Activated CD4-positive, alpha-beta T cell treated with anti-CD3 and anti-CD28 coated beads, Interleukin-2, amount 50 U/mL, for 24 hours (primary cell): ENCODE results near the gene DNAJA3.
A peak's percentile ranks its signal among the peaks of the same experiment; 100 is the strongest.

Experiments used
- DNase-seq, 2 donors: peaks; one replicate each; pipeline ENCODE4 v3.0.0-alpha.2; 2020; ENCODE audit warnings: low read depth in 1 of 2, low spot score in 1 of 2

The DNAJA3 gene

GRCh38 chr16:4404967-4405696 lies 20.5 kb upstream of the DNAJA3 start:
- no peak for DNase-seq

DNA sequence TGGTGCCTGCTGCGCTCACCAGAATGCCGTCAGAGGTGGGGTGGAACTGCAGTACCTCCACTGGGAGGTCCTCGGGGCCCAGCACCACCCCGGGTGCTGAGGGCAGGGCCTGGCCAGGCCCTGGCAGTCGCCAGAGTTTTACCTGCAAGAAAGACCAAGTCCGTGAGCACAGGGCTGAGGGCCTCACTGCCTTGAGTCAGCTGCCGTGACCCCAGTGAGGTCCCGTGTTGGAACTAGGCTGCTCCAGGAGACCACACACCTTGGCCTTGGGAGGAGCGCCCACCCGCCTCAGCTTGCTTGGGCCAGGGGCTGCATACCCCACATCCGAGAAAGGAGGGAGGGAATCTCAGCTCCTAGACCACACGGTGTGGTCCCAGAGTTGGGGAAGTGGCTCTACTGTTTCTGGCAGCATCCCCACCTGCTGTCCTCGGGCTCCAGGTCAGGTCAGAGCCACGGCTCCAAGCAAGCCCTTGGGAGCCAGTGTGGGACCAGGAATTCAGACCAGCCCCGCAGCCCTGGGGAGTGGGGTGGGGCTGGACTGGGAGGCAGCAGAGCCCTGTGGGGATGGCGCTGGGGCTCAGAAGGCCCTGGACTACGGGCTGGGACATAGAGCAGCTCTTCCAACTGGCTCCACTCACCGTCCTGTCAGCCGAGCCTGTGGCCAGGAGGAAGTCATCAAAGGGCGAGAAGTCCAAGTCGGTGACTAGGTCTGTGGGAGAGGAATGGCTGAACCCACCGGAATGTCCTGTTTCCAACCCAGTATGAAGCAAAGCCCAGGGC lies 17.9 kb upstream of the DNAJA3 start:
- DNase-seq = no peak

- no peak for DNase-seq
These were observed 17.4 kb upstream of the DNAJA3 start for GRCh38 chr16:4408323-4408690.

- no peak for DNase-seq
These were observed 16.4 kb upstream of the DNAJA3 start for GRCh38 chr16:4409081-4409932.

GRCh38 chr16:4410335-4411075 lies 15.2 kb upstream of the DNAJA3 start:
- no peak for DNase-seq

GRCh38 chr16:4411684-4412083 lies 14.0 kb upstream of the DNAJA3 start:
- no peak for DNase-seq

DNA sequence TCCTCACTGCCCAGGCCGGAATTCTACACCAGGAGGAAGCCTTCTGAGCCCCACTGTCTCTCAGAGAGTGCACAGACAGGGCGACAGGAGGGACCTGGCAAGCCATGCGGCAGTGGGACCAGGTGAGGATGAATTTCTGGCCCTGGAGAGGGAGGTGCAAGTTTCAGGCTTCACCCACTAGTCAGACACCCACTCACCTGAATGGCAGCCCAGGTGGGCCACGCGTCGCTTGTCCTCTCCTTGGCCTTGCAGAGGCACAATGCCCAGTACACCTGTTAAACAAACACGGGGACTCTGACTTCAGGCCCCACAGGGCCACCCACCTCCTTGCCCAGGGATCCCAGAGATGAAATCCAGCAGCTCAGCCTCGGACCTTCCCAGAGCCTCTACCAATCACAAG lies 13.5 kb upstream of the DNAJA3 start:
- DNase-seq = no peak

- DNase-seq = no peak
These were observed 12.8 kb upstream of the DNAJA3 start for GRCh38 chr16:4412854-4413253.

GRCh38 chr16:4414187-4414917 lies 11.3 kb upstream of the DNAJA3 start:
- peak; percentile 56 to 80 for DNase-seq

DNA sequence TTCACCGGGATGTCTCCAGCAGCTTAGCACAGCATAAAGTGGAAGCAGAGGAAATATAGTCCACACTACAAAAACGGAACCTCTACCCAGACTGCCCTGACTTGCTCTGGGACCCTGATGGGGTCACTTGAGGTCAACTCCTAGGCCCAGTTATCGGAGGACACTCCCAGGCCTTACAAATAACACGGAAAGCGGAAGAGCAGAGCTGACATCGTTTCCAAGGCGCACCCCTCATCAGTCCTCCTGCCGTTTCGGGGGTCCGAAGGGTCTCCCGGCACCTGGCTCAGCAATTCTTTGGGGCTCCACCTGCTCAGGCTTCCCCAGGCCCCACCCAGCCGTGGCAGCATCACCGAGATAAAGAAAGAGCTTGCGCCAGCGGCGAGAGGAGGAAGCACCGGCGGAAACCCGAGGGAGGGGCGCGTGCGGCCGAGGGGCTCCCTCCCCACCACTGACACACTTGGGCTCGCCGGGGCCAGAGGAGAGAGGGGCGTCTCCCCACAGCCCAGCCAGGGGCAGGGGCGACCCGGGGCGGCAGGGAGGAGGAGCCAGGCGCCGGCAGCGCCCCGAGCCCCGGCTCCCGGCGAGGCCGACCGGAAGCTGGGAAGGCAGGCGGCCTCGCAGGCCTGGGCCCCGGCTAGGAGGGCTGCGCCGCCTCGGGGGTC lies 10.0 kb upstream of the DNAJA3 start:
- no peak for DNase-seq

GRCh38 chr16:4416200-4417032 lies 9.3 kb upstream of the DNAJA3 start, which contains the start of gene CORO7:
CORO7 (minus strand) TSS chr16:4416596; CDS start chr16:4416518, 78 bp downstream.
- DNase-seq = peak; percentile 95

GRCh38 chr16:4419402-4419959 lies 6.2 kb upstream of the DNAJA3 start:
- DNase-seq = no peak

DNA sequence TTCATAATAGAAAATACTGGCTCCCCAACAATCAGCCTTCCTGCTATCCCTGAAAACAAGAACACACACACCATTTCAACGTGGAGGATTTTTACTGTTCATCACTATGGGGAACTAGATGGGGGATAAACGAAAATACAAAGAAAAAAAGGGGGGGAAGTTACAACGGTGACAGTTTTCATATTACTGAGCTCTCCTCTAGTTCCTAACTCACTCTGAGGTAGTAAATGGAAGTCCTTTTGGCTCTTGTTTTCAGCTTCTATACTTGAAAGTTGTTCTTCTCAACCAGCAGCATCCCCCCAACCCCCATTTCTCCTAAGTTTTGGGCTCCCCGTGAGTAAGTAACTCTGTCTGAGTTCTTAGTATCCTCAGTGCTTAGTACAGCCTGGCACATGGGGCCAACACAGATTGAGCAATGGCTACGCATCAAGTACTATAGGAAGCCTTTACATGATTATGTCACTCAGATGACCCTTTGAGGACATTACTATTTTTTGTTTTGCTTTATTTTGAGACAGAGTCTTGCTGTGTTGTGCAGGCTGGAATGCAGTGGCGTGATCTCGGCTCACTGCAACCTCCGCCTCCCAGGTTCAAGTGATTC lies 5.1 kb upstream of the DNAJA3 start:
- DNase-seq = no peak

- no peak for DNase-seq
These were observed 485 bp downstream of the DNAJA3 start for GRCh38 chr16:4426021-4426684.

DNA sequence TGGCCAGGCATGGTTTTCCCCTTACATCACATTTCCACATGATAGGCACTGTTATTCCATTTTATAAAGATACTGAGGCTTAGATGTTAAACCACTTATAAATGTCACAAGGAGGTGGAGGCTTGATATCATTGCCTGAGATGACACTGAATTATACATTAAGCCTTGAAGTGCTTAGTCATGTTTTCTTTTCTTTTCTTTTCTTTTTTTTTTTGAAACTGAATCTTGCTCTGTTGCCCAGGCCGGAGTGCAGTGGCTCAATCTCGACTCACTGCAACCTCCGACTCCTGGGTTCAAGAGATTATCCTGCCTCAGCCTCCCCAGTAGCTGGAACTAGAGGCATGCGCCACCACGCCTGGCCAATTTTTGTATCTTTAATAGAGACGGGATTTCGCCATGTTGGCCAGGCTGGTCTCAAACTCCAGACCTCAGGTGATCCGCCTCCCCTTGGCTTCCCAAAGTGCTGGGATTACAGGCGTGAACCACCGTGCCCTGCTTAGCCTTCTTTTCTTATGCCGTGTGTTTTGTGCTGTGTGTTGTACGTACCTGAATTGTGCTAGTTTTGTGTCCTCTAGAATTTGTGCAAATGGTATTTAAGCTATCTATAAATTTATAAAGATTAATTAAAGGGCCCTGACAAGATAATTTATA lies 1.2 kb downstream of the DNAJA3 start:
- DNase-seq = no peak

DNA sequence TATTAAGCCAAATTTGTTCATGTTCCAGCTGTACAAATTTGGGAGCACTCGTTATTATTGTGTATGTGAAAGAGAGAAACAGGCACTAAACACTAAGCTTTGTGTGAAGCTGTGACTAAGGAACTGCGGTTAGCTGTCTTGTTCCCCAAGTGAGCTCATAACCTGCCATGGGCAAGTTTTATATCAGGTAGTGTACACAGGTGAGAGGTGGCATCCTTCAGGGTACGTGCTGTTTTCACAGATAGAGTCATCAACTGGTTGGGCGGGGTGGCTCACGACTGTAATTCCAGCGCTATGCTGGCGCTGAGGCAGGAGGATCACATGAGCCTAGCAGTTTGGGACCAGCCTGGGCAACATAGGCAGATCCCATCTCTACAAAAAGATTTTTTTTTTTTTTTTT lies 2.8 kb downstream of the DNAJA3 start:
- DNase-seq = no peak

GRCh38 chr16:4431023-4431422 lies 5.4 kb downstream of the DNAJA3 start:
- DNase-seq = no peak
